Lung (tissue), 12 donors: Measurements from ENCODE around the gene P2RY2. TPM values are rescaled to one million over a fixed set of nuclear protein-coding genes. Genes with fewer than 3 reads are reported as not detected.

Experiments used
- ATAC-seq: fragments of 200-7000 bp; cut with Tn5 transposase; one replicate; pipeline ENCODE4 v1.9.1; 2020; ENCODE audit warnings: moderate number of reproducible peaks; ENCODE audit not compliant: insufficient read depth, low FRiP score
- DNase-seq, 3 donors: peaks; one replicate each; pipeline ENCODE4 v3.0.0-alpha.2; 2013 to 2017
- H3K27ac ChIP-seq, 2 donors: one replicate each; pipeline ENCODE4 v1.5.1; 2013; ENCODE audit warnings: mild to moderate bottlenecking in 2 of 2, moderate library complexity in 2 of 2, control low read depth in 1 of 2, inconsistent platforms in 1 of 2, low read depth in 1 of 2, low read length in 1 of 2
- H3K27me3 ChIP-seq, 3 donors: one replicate each; pipeline ENCODE4 v1.5.1; 2013; ENCODE audit warnings: low read length in 2 of 3; ENCODE audit not compliant: control insufficient read depth in 3 of 3, insufficient read depth in 3 of 3
- H3K36me3 ChIP-seq, 4 donors: one replicate each; pipeline ENCODE4 v1.5.1; 2013; ENCODE audit warnings: low read length in 4 of 4, mild to moderate bottlenecking in 1 of 4, moderate library complexity in 1 of 4; ENCODE audit not compliant: control insufficient read depth in 4 of 4, insufficient read depth in 4 of 4
- H3K4me1 ChIP-seq, 5 donors: one replicate each; pipeline ENCODE4 v1.5.1; 2013; ENCODE audit warnings: low read length in 5 of 5, mild to moderate bottlenecking in 2 of 5, moderate library complexity in 1 of 5; ENCODE audit not compliant: control insufficient read depth in 5 of 5, insufficient read depth in 5 of 5
- H3K4me3 ChIP-seq: one replicate; pipeline ENCODE4 v1.5.1; 2013; ENCODE audit warnings: mild to moderate bottlenecking, control low read depth, moderate library complexity
- H3K9ac ChIP-seq, 2 donors: one replicate each; pipeline ENCODE4 v1.5.1; 2013; ENCODE audit warnings: low read length in 2 of 2, control low read depth in 1 of 2; ENCODE audit not compliant: insufficient read depth in 1 of 2
- H3K9me3 ChIP-seq, 4 donors: one replicate each; pipeline ENCODE4 v1.5.1; 2013; ENCODE audit warnings: low read length in 3 of 4, mild to moderate bottlenecking in 1 of 4, moderate library complexity in 1 of 4; ENCODE audit not compliant: control insufficient read depth in 4 of 4, insufficient read depth in 3 of 4
- CTCF ChIP-seq: IDR thresholded peaks from 2 replicates; pipeline ENCODE4 v1.5.1; 2012; ENCODE audit warnings: mild to moderate bottlenecking; ENCODE audit errors: control extremely low read depth, extremely low read depth
- WGBS, 2 donors: extraction: QIAGEN DNeasy Blood & Tissue Kit; methylation state at CpG; one replicate each; pipeline ENCODE4 v1.1.7; 2013; 5-methylcytosine and 5-hydroxymethylcytosine counted together
- polyA plus RNA-seq, 2 donors: library from polyadenylated mRNA; stranded (reverse); fragments of 200-250 nt; gene quantifications; one replicate each; pipeline ENCODE4 v1.2.1, GENCODE V29; 2013
- total RNA-seq, 2 donors: library from RNA; depleted of rRNA in 1 of 2; stranded (reverse); fragments of >200 nt in 1 of 2; gene quantifications; one replicate each; pipeline ENCODE4 v1.2.1, GENCODE V29; 2014 to 2021
- donor health status: control.
- donor health status: control.
- donor health status: Bipolar disorder and iron deficiency.
- donor health status: healthy.
- donor health status: DM: yes; HTN: yes; CAD: no.

P2RY2 gene
- total and polyA plus RNA-seq, 4 donors, result 3.1 to 13.0 (median 6.5) TPM

GRCh38 chr11:73177380-73177777, 40.7 kb upstream of the P2RY2 start:
- H3K9ac ChIP-seq, result no peak overlapping the region
- no peak overlapping the region for H3K4me3 ChIP-seq
- H3K4me1 ChIP-seq, result peaks cover 5 to 21% (median 8%) of the 10 kb centered on the region in 5 donors
- DNase-seq (peak in 1 of 3 donors; percentile 33), ATAC-seq (no peak)
- H3K27me3 ChIP-seq, result no peaks in the 10 kb centered on the region
- H3K36me3 ChIP-seq, result no peaks in the 10 kb centered on the region
- peak overlapping the region; percentile 73 to 77 for H3K27ac ChIP-seq
- H3K9me3 ChIP-seq, result no peaks in the 10 kb centered on the region
- TF ChIP-seq CTCF, result no peak
- WGBS, 2 donors, result 71 to 72% methylated on average over 3 of the region's 3 CpGs

- WGBS, 2 donors, result 32 to 35% methylated on average over 15 of the region's 15 CpGs
Measured at GRCh38 chr11:73177778-73178539, 40.1 kb upstream of the P2RY2 start.

GRCh38 chr11:73178681-73179080, 39.4 kb upstream of the P2RY2 start:
- no peak overlapping the region for H3K27ac ChIP-seq
- no peak for TF ChIP-seq CTCF
- 88 to 93% methylated on average over 4 of the region's 4 CpGs for WGBS, 2 donors
- no peaks in the 10 kb centered on the region for H3K27me3 ChIP-seq
- H3K4me1 ChIP-seq, result peaks cover 5 to 11% (median 8%) of the 10 kb centered on the region in 5 donors
- H3K36me3 ChIP-seq, result no peaks in the 10 kb centered on the region
- no peak overlapping the region for H3K4me3 ChIP-seq
- no peak overlapping the region for H3K9ac ChIP-seq
- DNase-seq, result no peak
- H3K9me3 ChIP-seq, result no peaks in the 10 kb centered on the region
- no peak for ATAC-seq

More at GRCh38 chr11:73177778-73178539, 40.1 kb upstream of the P2RY2 start:
- Histone ChIP-seq H3K4me1 (peaks cover 5 to 16% (median 8%) of the 10 kb centered on the region in 5 donors), H3K4me3 (no peak overlapping the region), H3K27me3 (no peaks in the 10 kb centered on the region), H3K36me3 (no peaks in the 10 kb centered on the region), H3K9ac (no peak overlapping the region), H3K9me3 (no peaks in the 10 kb centered on the region), H3K27ac (peak overlapping the region; percentile 73 to 77)
- ATAC-seq (peak; percentile 76), DNase-seq (peak; percentile 90 to 94 (median 93))
- TF ChIP-seq CTCF, result peak; percentile 92
